Mammary epithelial cell (primary cell): ENCODE results near the gene PITPNB.

Experiments
- CTCF ChIP-seq, 2 donors: IDR thresholded peaks in 1 of 2; conservative IDR thresholded peaks in 1 of 2; 2 replicates each; pipeline ENCODE4 v1.5.1; 2011 to 2012; ENCODE audit warnings: inconsistent platforms in 2 of 2, low read length in 2 of 2, mild to moderate bottlenecking in 2 of 2, control low read depth in 1 of 2, low read depth in 1 of 2; ENCODE audit not compliant: insufficient read depth in 1 of 2; ENCODE audit errors: extremely low read depth in 1 of 2
- EZH2 ChIP-seq: IDR thresholded peaks from 2 replicates; pipeline ENCODE4 v1.6.1; 2012; ENCODE audit warnings: low read length, inconsistent platforms, borderline replicate concordance

DNA sequence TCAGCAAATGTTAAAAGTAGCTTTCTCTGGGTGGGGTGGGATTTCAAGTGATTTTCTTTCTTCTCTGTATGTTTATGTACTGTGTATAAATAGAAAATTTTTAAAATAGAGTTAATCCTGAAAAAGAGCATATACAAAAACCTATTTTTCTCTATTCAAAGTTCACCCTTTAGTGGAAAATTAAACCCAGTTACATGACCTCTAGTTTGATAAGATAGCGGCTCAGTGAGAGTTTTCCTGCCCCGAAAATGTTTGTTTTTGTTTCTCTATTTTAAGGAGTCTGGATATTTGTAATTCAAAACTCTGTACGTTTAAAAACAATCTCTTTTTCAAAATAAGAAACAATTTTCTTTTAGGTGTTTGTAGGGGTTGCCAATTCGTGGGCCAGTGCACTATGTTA is 42.1 kb upstream of the PITPNB start:
- TF ChIP-seq CTCF (conservative IDR thresholded peaks at IDR 0.05 in 1 of 2, IDR thresholded peaks at IDR 0.05 in 1 of 2; ENCODE audit: extremely low read depth in 1 of 2, insufficient read depth in 1 of 2, low read depth in 1 of 2, low read length in 2 of 2) (no peak), EZH2 (no peak)
